Smooth muscle cell of the brain vasculature (primary cell): ENCODE data around the gene CD82.
A peak's percentile ranks its signal among the peaks of the same experiment; 100 is the strongest.
"Not testable (repeated sequence)": the region's sequence is repeated elsewhere in the genome, so short reads cannot be mapped to it uniquely, and the experiment has no call there.

Source experiments
- DNase-seq: peaks from one replicate; pipeline ENCODE4 v3.0.0-alpha.2; 2012; ENCODE audit warnings: low read depth, low spot score

The CD82 gene

DNA sequence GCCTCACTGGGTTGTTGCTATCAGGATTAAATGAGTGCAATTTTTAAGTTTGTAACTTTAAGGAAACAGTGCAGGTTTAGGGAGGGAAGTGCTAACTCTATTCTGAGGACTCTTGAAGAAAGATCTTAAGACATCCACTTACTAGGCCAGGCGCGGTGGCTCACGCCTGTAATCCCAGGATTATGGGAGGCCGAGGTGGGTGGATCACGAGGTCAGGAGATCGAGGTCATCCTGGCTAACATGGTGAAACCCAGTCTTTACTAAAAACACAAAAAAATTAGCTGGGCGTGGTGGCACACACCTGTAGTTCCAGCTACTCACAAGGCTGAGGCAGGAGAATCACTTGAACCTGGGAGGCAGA, 5.5 kb upstream of the CD82 start:
- DNase-seq = not testable (repeated sequence)

DNA sequence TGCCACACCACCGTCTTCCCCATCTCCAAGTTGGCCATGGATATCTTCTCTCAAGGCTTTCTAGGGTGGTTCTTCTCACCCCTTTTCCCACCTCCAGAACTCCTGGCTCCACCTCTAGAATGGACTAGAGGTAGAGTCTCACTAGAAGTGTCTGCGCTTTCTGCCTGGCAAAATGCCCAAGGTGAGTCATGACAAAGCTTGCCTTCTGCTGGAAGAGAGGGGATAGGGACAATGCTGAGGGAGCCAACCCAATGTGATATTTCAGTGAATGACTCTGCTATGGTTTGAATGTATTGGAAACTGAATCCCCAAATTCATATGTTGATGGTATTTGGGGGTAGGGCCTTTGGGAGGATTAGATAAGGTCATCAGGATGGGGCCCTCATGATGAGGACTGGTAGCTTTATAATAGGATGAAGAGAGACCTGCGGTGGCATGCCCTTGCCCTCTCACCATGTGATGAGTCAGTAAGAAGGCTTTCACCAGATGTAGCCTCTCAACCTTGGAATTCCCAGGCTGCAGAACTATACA, 4.1 kb upstream of the CD82 start:
- no peak for DNase-seq

DNA sequence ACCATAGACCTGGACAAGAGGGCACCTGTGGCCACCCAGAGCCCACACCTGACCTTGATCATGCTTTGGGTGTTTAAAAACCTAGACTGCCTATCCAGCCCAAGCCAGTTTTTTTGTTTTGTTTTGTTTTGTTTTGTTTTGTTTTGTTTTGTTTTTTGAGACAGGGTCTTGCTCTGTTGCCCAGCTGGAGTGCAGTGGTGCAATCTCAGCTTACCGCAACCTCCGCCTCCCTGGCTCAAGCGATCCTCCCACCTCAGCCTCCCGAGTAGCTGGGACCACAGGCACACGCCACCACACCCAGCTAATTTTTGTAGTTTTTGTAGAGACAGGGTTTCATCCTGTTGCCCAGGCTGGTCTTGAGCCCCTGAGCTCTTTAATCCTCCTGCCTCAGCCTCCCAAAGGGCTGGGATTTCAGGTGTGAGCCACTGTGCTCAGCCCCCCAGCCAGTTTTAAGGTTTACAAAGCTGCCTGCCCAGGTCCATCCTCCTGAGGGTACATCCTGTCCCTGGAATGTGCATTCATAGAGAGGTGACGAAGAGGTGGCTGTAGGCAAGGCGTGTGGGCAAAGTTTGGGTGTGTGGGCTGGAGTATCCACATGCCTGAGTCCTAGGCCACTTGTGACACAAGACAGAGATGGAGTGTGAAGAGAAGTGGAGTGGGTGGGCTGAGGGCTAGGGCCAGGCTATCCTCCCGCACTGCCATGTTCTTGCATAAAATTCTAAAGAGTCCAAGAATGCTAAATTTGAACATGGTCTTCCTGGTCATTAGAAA, 3.3 kb upstream of the CD82 start:
- no peak for DNase-seq

DNA sequence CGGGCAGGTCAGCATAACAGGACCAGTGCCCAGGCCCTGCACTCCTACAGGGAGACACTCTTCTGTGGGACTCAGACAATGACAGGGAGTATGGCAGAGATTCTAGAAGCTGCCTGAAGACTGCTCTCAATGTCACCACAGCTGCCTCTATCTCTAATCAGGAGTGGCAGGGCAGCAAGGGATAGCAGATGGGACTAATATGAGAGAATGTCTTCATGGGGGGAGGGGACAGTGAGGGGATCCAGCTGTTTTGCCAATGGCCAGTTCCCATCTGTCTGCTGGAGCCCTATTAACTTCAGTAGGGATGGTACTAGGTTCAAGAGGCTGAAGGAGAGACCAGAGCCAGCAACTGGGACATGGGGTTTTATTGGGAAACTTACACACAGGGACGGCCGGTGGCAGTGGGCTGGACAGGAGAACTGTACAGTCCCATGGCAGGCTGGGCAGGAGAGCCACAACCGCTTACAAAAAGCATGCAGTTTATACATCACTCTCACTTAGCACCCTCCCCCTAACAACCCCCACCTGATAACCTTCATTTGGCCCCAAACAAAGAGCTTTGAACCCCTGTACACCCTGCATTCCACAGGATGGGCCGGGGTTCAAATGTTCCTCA, 2.5 kb upstream of the CD82 start:
- no peak for DNase-seq

DNA sequence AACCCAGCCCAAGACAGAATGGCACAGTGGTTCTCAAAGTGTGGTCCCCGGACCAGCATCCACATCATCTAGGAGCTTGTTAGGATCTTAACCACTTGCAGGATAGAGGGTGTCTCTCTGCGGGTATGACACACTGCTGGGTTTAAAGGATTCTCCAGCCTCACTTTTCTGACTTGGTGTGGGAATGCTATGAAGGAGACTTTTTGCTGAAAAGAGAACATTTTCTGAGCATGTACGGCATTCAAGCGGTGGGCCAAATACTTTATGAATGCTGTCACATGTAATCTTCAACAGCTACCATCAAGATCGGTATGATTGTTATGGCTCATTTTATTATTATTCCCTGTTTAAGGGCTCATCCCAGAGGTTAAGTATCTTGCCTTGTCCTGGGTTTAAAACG, 1.8 kb upstream of the CD82 start:
- DNase-seq = no peak

DNA sequence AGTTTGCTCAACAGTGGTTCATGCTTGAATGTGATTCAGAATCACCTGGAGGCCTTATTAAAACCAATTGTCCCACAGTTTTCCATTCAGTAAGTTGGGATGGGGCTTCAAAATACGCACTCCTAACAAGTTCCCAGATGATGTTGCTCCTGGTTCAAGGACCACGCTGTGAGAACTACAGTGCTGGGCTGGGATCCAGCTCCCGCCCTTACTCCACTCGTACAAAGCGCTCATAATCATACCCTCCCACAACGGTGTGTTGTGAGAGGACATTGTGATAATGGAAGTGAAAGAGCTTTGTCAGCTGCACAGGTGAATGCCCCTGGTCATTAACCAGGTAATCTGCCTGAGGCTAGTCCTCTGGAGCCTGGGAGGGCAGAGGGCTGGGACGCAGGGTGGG, 1.3 kb upstream of the CD82 start:
- DNase-seq = no peak

DNA sequence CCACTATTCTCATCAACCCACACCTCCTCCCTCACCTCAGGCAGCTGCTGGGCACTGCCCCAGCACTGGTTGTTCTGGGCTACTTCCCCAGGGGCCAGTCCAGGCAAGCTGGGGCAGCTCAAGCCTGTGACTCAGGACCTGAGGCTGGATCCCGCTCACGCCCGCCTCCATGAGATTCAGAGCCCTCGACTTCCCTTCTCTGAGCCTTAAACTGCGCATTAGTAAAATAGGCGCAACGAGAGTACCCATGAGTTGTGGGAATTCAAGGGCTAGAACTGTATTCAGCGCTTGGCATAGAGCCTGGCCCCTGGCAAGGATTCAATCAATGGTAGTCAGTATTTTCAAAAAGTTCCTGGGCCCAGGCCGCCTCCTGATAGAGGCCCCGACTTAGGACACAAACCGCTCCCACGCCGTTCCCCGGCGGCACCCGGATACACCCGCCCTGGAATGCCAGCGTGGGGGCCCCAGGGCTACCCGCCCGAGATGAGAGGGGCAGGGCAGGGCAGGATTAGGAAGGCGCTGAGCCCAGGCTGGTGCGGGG, 723 bp upstream of the CD82 start:
- DNase-seq = no peak

DNA sequence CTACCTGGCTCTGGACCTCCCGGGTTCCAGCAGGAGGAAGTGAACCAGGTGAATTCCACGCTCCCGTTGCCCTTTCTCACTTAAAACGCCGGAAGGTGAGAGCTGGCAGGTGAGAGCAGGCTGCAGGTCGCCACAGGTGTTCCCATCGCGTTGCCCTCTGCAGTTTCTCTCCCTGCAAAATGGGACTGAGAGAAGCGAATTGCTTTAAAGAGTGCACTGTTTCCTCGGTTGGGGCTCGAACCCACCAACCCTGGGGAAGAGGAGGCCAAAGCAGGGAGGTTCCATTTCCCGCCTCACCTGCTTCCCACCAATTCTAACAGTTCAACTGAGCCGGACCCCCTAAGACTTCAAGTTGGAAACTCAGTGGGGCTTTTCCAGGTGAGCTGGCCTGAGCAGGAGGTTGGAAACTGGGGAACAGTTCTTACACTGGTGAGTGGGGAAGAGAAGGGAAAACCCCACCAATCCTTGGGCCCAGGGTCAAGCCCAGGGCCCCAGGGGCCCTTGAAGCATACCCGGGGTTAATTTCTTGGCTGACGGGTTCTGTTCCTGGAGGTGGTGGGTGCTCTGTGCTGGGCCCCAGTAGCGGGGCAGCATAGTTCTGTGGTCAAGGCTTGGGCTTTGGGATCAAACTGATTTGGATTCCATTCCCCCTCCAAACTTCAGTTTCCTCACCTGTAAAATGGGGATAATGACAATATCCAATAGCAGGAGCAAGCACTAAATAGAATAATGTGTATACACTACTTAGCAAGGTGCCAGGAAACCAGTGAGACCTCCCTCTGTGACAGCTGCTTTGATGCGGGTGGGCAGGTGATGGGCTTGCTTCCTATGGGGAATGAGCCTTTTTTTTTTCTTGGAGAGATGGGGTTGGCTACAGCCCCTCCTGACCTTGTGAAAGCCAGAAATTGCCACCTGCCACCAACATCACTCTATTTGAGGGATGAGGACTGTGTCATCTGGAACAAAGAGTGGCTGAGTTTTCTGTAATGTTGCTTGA, 788 bp downstream of the CD82 start:
- DNase-seq = no peak

DNA sequence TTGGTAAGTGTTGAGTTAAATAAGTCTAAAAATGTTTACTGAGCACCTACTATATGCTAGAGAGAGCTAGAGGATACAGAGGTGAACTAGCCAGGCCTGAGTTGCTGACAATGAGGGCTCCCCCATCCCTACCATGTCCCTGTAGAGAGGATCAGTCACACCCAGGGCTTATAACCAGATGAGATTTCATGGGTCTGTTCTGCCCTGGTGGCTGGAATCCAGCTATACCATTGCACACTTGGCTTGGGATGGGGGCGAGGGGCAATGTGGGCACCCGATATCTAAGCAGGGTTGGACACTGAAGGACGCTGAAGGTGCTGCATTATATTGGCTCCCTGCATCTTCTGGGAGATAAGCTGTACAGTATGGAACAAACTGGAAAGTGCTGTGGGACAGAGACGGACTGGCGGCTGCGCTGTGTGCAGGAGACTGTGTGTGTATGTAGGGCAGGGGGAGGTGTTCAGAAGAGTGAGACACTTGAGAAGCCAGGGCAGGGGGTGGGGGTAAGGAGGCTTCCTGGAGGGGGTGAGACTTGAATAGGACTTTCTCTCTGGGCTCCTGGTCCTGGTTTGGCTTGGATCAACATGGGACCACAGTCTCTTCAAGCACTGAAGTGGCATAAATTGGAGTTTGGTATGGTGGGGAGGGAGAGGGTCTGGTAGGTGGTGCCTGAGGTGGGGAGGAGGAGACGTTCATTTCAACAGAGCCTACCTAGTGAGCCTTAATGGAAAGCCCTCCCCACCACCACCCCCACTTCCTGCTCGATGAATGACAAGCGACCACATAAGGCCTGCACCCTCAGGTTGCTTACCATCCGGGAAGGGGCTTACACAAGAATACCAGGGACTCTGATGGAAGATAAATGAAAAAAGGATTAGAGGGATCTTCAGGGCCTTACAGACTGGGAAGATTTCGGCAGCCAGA, 1.8 kb downstream of the CD82 start:
- no peak for DNase-seq

DNA sequence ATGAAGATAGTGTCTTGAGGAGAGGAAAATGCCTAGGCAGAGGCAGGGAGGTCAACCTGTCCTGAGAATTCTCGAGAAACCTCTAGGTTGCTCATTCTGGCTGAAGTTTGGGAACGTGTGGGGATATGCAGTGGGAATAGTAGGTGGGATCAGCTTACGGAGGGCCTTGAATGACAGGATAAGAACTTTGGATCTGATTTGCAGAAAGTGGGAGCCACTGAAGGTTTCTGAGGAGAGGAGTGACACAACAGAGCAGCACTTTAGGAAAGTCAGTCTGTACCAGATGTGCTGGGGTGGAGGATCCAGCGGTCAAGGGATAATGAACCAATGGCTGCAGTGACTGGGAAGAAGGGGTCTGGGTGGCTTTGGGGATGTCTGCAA, 2.4 kb downstream of the CD82 start:
- no peak for DNase-seq

DNA sequence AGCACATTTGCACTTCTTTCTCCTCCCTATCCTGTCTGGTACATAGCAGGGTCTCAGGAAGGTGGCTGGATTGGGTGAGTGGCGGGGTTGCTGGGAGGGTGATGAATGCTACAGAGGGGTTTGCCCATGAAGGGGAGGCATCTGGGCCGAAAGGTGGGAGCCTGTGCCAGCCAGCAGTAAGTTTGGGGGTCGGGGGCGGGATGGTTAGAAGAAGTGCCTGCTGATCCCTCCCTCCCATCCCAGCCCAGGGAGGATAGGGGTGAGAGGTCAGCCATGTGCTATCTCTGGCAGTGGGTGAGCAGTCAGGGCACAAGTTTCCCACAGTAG, 2.8 kb downstream of the CD82 start:
- DNase-seq = no peak

DNA sequence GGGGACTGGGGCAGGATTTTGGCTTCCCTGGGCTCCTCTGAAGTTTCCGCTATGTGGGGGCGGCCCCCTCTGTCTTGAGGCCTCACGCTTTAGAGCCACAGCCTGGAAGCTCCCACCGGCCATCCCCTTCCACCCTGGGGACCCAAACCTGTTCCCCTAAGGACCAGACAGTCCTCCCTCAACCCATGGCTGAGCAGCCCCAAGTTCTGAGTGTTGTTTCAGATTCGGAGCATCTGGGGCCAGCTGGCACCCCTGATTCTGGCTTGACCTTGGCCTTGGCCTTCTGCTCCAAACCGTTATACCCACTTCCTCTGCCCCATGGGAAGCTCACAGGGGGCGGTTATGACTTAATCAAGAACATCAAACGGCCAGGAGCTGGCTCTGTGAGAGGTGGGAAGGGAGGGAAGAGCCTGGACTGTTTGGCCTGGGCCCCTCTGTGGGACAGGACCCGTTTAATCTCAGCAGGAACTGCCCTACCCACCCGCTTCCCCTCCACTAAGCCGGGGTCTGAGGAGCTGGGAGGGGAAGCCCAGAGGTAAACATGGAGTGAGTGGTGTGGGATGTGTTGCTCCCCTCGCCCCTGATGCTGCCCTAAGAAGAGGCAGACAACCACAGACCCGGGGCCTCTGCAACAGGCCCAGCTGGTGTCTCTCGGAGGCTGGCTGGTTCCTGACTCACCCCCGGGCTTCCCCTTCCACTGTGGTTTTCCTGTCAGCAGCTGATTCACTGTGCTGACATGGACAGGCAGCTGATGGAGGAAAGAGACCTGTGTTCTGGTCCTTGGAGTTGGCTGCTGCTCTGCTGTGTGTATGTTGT, 3.4 kb downstream of the CD82 start:
- DNase-seq = peak; percentile 91

DNA sequence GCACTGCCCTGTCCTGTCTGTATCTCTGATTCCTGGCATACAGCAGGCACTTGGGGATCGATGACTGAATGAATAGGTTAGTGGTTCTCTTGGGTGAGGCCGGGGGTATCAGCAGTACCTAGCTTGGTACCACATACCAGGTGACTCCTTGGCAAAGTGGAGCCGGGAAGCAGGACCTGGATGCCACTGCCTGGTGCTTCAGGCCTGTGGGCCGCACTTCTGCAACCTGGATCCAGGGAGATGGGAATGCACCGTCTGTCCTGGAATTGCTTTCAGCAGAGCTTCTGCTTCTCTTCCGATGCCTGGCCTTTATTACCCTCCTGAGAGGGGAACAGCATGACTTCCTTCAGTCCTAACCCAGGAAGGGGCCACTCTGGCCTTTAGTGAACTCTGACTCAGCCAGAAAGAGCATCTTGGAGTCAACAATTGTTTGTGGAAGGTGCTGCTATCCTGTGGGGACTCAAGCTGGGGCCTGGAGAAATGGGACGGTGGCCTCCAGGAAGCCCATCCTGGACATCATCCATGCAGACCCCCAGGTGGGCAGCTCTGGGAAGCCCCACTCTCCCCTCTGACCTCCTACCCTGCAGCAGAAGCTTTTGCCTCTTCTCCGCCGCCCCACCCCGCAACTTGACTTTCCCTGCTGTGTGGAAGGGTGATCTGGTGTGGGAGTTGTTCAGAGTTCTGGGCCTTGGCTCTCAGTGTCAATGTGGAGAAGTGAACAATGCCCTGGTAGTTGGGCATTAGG, 5.1 kb downstream of the CD82 start:
- DNase-seq = no peak

DNA sequence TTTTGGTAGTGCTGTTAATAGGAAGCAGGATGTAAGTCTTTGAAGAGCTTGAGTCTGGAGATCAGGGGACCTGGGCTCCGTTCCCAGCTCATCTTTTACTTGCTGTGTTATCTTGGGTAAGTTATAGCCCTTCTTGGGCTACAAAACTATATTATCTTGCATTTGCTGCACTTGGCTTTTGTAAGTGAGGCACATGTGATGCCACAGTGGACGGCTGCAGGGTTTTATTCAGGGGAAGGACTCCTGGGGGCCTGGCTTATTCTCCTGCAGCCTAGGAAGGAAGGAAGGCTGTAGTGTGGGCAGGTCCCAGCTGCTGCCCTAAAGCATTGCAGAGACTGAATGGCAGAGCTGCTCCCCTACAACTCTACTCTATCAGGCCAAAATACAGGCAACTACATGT, 6.4 kb downstream of the CD82 start:
- no peak for DNase-seq

DNA sequence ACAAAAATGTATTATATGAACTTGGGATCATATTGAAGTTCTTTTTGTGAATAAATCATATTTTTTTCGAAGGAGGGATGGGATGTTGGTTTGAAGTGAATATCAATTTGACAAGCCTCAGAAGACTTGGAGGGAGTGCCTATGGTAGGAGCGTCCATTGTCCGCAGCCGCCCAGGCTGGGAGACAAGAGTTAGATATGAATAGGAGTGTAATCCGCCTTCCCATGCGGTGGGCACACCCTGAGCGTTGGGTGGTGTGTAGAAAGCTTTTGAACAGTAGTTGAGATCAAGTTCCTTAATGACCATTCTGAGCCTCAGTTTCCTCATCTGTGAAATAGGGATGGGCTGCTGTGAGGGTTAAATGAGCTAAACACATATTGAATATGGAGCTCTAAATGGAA, 7.0 kb downstream of the CD82 start:
- no peak for DNase-seq

DNA sequence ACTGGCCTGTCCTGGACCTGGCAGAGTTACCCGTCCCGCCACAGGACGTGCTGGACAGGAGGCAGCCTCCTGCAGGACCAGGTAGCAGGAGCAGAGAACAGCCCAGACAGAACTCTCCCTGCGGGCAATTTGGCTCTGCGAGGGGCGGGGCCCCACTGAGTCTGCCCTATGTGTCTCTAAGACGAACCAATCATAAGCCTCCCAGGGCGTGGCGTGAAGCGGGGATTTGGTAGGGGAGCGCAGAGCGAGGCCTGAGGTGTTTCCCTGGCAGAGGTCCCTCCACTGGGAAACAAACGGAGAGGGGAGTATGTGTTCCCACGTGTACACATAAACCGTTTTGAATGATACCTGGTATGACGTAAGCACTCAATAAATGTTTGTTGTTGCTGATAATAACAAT, 7.4 kb downstream of the CD82 start:
- no peak for DNase-seq

DNA sequence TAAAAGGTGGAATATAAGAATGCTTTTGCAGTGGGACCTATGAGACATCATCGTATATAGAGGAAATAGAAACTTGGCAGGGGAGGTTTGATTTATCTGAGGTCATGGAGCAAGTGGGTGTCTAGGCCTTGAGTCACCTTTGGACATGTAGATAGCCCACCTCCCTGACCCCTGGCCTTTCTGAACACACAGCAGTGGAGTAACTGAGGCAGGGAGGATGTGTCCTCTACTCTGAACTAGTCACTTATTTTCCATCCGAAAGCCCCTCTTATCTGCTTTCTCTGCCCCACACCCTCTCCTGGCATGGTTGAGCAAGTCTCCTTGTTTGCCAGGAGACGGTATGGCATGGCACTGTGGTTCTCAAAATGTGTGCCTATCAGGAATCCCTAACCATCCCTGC, 7.9 kb downstream of the CD82 start:
- DNase-seq = no peak

DNA sequence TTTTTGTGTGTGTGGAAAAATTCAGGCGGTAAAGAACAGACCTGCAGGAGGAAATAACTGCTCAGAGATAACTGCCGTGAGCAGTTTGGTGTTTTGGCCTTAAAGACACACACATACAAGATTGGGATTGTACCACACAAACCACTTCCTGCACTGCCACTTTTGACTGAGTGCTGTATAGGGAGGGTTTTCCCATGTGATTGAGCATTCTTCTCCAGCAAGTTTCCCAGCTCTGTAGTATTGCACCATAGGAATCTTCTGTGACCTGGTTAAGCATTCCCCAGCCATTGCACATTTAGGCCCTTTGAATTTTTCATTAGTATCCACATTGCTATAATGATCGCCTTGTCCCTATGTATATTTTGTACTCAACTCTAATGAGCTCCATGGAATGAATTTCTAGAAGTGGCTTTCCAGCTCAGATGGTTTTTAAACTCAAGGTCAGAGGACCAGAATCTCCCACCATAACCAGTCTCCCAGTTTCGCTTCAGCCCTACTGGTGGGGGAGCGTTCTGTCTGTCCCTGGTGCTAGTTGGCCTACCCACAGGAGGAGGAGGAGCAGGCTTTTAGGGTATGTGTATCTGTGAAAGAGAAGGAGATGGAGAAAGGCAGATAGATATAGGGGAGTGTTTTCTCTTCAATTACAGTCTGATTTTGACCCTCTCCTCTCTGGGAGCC, 9.3 kb downstream of the CD82 start:
- no peak for DNase-seq

DNA sequence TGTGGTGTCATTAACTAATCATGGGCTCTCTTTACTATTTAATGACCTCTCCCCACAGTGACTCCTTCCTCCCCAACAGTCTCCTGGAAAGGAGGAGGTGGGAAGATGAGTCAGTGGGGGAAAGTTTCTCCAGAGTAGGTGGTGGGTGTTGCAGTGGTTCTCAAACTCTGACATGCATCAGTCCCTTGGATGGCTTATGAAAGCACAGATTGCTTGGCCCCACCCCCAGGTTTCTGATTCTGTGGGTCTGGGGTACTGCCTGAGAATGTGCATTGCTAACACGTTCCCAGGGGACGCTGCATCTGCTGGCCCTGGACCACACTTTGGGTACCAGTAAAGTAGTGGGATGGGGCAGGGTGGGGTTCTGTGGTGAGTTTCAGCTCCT, 9.8 kb downstream of the CD82 start:
- DNase-seq = no peak
